NCI-H345 (cell line): ENCODE measurements around the gene GTF2B.
A peak's percentile ranks its signal among the peaks of the same experiment; 100 is the strongest.
"Not testable (repeated sequence)": the region's sequence is repeated elsewhere in the genome, so short reads cannot be mapped to it uniquely, and the experiment has no call there.

Source experiments
- DNase-seq: peaks from one replicate; lab custom pipeline; 2025; lab: John Stamatoyannopoulos, UW

The GTF2B gene

DNA sequence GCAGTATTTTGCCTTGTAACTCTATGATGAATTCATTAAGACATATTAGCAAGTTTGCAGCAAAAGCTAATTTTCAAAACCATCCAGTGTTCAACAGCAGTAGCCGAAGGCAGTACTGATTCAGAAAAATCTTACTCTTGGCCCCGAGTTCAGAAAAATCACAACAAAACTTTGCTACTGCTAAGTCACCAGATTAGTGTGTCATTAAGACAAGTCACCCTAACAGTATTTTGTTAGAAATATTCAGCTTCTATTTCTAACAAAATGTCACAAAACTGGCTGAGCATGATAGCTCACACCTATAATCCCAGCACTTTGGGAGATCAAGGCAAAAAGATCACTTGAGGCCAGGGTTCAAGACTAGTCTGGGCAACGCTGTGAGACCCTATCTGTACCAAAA, 8.2 kb downstream of the GTF2B start:
- no peak for DNase-seq

DNA sequence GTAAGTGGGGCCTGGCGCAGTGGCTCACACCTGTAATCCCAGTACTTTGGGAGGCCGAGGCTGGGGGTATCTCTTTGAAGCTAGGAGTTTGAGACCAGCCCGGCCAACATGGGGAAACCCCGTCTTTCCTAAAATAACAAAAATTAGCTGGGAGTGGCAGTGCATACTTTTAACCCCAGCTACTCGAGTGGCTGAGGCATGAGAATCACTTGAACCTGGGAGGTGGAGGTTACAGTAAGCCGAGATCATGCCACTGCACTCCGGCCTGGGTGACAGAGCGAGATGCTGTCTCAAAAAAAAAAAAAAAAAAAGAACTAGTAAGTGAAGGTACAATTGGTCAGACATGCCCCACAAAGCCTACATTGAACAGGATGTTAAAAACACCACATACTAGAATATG, 10.7 kb downstream of the GTF2B start:
- not testable (repeated sequence) for DNase-seq

- DNase-seq, result no peak
These were observed 12.6 kb downstream of the GTF2B start for GRCh38 chr1:88878731-88879130.

- no peak for DNase-seq
These were observed 13.5 kb downstream of the GTF2B start for GRCh38 chr1:88877911-88878310.

DNA sequence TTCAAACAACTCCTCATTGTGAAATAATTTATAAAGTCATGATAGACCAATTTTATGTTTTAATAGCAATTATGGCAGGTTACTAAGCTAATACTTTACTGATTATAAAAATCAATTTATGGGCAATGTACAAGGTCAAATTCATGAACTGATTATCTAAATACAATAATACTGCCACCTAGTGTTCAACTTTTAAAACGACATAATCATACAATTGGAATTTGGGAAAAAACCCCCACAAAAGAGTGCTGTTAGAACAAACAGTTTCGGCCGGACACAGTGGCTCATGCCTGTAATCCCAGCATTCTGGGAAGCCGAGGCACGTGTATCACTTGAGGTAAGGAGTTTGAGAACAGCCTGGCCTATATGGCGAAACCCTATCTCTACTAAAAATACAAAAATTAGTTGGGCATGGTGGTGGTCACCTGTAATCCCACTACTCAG, 14.0 kb downstream of the GTF2B start:
- DNase-seq, result peak; percentile 13

DNA sequence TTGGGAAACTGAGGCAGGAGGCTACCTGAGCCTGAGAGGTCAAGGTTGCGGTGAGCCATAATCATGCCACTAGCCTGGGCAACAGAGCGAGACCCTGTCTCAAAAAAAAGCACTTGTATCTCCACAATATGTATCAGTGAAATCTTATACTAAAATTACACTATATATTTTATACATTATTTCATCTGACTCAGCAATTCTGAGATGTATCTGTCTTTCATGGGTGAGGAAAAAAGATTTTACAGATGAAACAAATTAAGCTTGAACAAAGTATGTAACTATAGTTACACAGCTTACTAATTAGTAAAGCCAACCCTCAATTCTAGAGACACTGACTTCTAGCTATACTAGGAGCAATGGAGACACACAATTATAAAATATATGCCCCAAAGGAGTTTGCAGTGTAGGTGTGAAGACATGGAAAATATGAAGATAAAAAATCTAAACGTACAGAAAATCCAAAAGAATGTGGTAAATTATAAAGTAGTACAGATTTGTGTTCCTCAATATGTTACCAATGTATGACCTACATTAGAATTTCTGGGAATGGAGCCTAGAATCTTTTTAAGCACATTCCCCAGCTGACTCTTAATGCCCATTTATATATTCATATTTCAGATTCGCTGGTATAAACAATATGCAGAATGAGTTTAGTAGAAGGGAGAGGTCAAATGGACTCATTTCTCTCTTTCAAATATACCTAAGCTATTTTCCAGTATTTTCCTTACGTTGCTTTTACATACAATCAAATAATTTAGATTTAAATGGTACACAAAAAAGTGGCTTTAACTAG, 14.6 kb downstream of the GTF2B start:
- no peak for DNase-seq

GRCh38 chr1:88875595-88875994, 15.8 kb downstream of the GTF2B start:
- no peak for DNase-seq

DNA sequence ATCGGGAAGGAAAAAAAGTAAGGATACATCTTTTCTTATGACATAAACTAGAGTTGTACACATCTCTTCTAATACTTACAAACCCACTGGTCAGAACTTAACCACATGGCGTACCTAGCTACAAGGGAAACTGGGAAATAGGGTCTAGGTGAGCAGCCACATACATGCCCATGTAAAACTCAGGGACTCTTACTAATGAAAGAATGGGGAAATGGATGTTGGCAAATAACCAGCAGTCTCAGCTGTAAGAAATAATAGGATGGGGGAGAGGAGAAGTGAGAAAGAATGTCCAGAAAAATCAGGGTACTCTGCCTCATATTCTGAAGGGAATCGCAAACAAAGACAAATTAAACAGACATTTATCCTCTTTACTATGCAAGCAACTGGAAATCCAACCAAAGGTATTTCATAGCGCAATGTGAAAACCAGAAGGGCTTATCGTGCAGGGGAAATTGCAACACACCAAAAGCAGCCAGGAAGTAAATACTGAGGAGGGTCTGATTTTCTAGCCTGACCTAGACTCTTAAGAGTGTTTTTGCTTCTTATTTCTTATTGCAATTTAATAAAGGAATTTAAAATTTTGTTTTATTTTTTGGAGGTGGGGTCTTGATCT, 17.5 kb downstream of the GTF2B start:
- DNase-seq, result no peak

GRCh38 chr1:88869644-88870043, 21.7 kb downstream of the GTF2B start:
- not testable (repeated sequence) for DNase-seq

GRCh38 chr1:88867743-88868521, 23.4 kb downstream of the GTF2B start:
- DNase-seq, result no peak

GRCh38 chr1:88851303-88852063, 39.9 kb downstream of the GTF2B start:
- no peak for DNase-seq

- no peak for DNase-seq
These were observed 43.7 kb downstream of the GTF2B start for GRCh38 chr1:88847643-88848042.

DNA sequence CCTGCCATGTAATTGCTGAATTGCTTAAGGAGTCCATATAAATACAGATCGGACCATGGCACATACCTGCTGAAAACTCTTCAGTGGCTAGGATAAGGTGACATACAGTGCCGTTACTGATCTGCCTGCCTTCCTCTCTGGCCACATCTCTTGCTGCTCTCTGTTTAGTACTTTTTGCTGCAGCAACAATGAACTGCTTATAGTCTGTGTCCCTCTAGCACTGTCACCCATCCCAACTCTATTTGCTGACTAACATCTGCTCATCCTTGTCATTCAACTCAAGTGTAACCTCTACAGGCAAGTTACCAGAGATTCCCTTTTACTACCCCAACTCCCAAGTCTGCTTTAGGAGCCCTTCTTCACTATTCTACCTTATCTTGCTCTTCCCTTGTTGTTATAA, 65.6 kb downstream of the GTF2B start:
- peak; percentile 1 for DNase-seq

DNA sequence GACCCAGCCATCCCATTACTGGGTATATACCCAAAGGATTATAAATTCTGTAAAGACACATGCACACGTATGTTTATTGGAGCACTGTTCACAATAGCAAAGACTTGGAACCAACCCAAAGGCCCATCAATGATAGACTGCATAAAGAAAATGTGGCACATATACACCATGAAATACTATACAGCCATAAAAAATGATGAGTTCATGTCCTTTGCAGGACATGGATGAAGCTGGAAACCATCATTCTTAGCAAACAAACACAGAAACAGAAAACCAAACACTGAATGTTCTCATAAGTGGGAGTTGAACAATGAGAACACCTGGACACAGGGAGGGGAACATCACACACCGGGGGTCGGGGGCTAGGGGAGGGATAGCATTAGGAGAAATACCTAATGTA, 71.7 kb downstream of the GTF2B start:
- DNase-seq, result not testable (repeated sequence)

- no peak for DNase-seq
These were observed 77.9 kb downstream of the GTF2B start for GRCh38 chr1:88813471-88813870.

DNA sequence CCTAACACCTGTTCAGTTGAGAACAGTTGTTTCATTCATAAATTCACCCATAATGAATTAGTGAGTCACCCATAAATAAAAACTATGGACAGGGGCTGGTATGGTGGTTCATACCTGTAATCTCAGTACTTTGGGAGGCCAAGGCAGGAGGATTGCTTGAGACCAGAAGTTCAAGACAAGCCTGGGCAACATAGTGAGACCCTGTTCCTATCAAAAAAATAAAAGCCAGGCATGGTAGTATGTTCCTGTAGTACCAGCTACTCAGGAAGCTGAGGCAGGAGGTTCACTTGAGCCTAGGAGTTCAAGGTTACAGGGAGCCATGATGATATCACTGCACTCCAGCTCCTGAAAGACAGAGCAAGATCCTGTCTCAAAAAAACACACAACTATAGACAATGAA, 79.0 kb downstream of the GTF2B start:
- DNase-seq, result no peak

DNA sequence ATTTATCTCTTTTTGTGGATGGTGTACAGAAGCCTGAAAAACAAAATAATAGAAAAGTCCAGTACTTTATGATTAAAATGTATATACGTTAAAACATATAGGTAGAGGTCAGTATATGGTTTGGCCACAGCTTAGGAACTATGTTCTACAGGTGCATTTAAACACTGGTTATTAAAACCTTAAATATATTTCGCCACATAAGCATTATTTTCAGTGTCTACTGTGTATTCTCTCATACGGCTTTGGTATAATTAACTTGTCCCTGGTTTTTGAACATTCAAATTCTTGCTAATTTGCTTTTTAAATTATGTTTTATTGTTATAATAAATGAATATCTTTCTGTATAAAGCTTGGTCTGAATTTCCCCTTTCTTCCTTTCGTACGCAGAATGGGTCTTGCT, 87.9 kb downstream of the GTF2B start:
- DNase-seq, result no peak

DNA sequence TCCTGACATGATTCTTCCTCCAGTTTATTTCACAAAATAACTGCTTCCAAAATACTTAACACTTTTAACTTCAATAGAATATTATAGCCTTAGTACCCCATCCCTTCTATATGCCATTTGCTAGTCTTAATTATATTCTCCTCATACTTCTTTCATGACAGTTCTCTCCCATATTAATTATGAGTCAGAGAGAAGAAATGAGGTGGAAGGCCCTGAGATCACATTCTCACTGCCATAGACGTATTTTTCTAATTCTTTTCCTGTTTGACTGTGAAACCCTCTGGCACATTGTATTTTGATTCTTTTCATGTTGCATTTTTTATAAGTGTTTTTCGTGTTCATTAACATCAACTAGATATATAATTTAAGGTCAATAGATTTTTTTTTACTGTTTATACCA, 88.4 kb downstream of the GTF2B start:
- DNase-seq, result no peak
